Tibial nerve (tissue), 4 donors: Measurements from ENCODE around the gene DCDC1.

ENCODE experiments used
- CTCF ChIP-seq, 5 experiments: fragments of 200-600 bp in 3 of 5; fragments of 450-650 bp in 2 of 5; sonication (generic) in 3 of 5; IDR thresholded peaks; one replicate each; pipeline ENCODE4 v1.5.1; 2016 to 2019; ENCODE audit warnings: antibody characterized with exemption in 5 of 5, mild to moderate bottlenecking in 3 of 5, moderate library complexity in 2 of 5
- EP300 ChIP-seq, 2 donors: sonication (generic); formaldehyde crosslinking; IDR thresholded peaks; one replicate each; pipeline ENCODE4 v1.6.1; 2017; ENCODE audit warnings: antibody characterized with exemption in 2 of 2, mild to moderate bottlenecking in 1 of 2
- POLR2A ChIP-seq, 2 donors: fragments of 450-650 bp; IDR thresholded peaks; one replicate each; pipeline ENCODE4 v1.6.1; 2017; ENCODE audit warnings: antibody characterized with exemption in 2 of 2, mild to moderate bottlenecking in 2 of 2, moderate library complexity in 2 of 2

GRCh38 chr11:31060880-31061279 is 308.7 kb downstream of the DCDC1 start:
- TF ChIP-seq CTCF (IDR thresholded peaks at IDR 0.05) (no peak), EP300 (IDR thresholded peaks at IDR 0.05) (no peak), POLR2A (IDR thresholded peaks at IDR 0.05) (no peak)
